Colonic mucosa (tissue), 4 donors: Measurements from ENCODE around the gene PLXDC2. TPM values are rescaled to one million over a fixed set of nuclear protein-coding genes. Genes with fewer than 3 reads are reported as not detected.

Experiments
- DNase-seq: peaks from one replicate; pipeline ENCODE4 v3.0.0-alpha.2; 2020
- H3K27ac ChIP-seq: fragments of 200-600 bp; one replicate; pipeline ENCODE4 v1.8.0; 2021
- H3K27me3 ChIP-seq: fragments of 200-600 bp; one replicate; pipeline ENCODE4 v1.8.0; 2021
- H3K36me3 ChIP-seq: fragments of 200-600 bp; one replicate; pipeline ENCODE4 v1.8.0; 2021
- H3K4me1 ChIP-seq: fragments of 200-600 bp; one replicate; pipeline ENCODE4 v1.8.0; 2021; ENCODE audit warnings: mild to moderate bottlenecking
- H3K4me3 ChIP-seq: fragments of 200-600 bp; one replicate; pipeline ENCODE4 v1.8.0; 2021
- H3K9ac ChIP-seq, 2 donors: one replicate each; pipeline ENCODE4 v1.7.0; 2013; ENCODE audit warnings: control low read depth in 2 of 2, low read depth in 2 of 2, low read length in 2 of 2
- H3K9me3 ChIP-seq: fragments of 200-600 bp; one replicate; pipeline ENCODE4 v1.8.0; 2021
- CTCF ChIP-seq: fragments of 200-600 bp; IDR thresholded peaks from one replicate; pipeline ENCODE4 v1.8.0; 2022; ENCODE audit warnings: antibody characterized with exemption, mild to moderate bottlenecking
- intact Hi-C: fragments of 100-400 bp; cut with DNase I; formaldehyde crosslinking; loops from one replicate; pipeline ENCODE4 v1.14.1; 2022
- total RNA-seq, 2 donors: library from RNA; stranded (reverse); fragmentation: NEBNext Ultra II Directional in 1 of 2; extraction: Animal tissue kit (Norgen Biotek cat#: 25700) in 1 of 2; gene quantifications; one replicate each; pipeline ENCODE4 v1.2.1, GENCODE V29; 2021
- donor health status: healthy.
- donor health status: DM: no; HTN: no; CAD: no.
- donor health status: DM: no; HTN: no; CAD: no.

The PLXDC2 gene
- total RNA-seq, 2 donors from 2014 or later, result 12.5 to 22.4 TPM

DNA sequence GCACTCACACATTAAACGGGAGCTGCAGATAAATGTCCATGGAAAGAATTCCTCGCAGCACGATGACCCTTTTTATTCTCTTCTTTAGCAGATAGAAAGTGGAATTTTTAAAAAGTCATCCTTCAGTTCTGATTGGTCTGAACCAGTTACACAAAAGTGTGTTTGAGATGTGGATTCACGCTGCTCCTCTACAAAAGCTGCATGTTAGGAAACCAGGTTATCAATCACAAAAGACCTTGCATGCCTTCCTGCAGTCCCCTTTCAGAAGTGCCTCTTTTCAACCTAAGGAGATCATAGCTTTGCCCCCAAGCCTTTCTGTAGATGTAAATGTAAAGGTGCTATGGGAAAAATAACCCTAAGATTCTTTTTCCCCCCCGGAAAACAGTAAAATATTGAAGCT, 299.7 kb downstream of the PLXDC2 start:
- Histone ChIP-seq H3K36me3 (no peaks in the 10 kb centered on the region), H3K27ac (no peak overlapping the region), H3K9me3 (no peaks in the 10 kb centered on the region), H3K4me1 (no peaks in the 10 kb centered on the region), H3K4me3 (no peak overlapping the region), H3K27me3 (no peaks in the 10 kb centered on the region), H3K9ac (no peak overlapping the region)
- no peak for DNase-seq
- no peak for TF ChIP-seq CTCF
- intact Hi-C loops, result no loop called here

GRCh38 chr10:20117471-20117870, 301.2 kb downstream of the PLXDC2 start:
- Histone ChIP-seq H3K4me1 (no peaks in the 10 kb centered on the region), H3K36me3 (no peaks in the 10 kb centered on the region), H3K9ac (no peak overlapping the region), H3K27me3 (no peaks in the 10 kb centered on the region), H3K9me3 (no peaks in the 10 kb centered on the region), H3K27ac (no peak overlapping the region), H3K4me3 (no peak overlapping the region)
- intact Hi-C loops, result no loop called here
- no peak for TF ChIP-seq CTCF
- no peak for DNase-seq

DNA sequence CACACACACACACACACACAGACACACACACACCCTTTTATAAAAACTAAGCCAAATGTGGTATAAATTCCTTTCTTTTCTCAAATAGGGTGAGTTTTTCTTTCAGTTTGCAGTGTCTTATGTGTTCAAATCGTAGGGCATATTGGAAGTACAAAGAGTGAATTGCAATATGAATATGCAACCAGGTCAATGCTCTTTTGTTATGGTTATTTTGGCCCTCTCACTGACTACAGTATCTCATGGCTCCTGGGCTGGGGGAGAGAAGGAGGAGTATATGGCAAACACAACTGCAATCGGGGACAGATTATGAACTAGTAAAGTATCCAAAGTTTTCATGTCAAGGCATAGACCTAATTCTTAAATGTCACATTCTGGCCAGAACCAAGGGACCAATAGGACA, 301.9 kb downstream of the PLXDC2 start:
- H3K4me1 ChIP-seq, result no peaks in the 10 kb centered on the region
- no peak overlapping the region for H3K27ac ChIP-seq
- intact Hi-C loops, result no loop called here
- no peak for DNase-seq
- H3K9ac ChIP-seq, result no peak overlapping the region
- H3K36me3 ChIP-seq, result no peaks in the 10 kb centered on the region
- TF ChIP-seq CTCF, result no peak
- H3K27me3 ChIP-seq, result no peaks in the 10 kb centered on the region
- H3K9me3 ChIP-seq, result no peaks in the 10 kb centered on the region
- no peak overlapping the region for H3K4me3 ChIP-seq

DNA sequence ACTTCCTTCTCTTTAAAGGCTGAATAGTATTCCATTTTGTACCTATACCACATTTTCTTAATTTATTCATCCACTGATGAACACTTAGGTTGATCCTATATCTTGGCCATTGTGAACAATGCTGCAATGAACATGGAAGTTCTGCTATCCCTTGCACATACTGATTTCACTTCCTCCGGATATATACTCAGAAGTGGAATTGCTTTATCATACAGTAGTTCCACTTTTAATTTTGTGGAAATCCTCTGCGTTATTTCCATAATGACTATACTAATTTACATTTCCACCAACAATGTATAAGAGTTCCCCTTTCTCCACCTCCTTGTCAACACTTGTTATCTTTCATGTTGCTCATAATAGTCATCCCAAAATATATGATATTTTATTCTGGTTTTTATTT, 312.6 kb downstream of the PLXDC2 start:
- Histone ChIP-seq H3K4me3 (no peak overlapping the region), H3K36me3 (no peaks in the 10 kb centered on the region)

DNA sequence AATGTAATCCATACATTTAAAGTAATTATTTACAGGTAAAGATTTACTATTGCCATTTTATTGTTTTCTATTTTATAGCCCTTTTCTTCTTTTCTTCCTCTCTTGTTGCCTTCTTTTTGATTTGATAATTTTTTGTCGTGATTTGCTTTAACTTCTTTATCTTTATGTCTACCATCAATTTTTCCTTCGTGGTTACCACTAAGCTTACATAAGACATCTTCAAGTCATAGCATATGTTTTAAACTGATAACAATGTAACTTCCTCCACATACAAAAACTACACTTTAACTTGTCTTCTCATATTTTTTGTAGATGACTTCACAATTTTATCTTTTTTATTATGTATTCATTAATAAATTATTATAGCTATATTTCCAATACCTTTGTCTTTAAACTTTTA, 316.6 kb downstream of the PLXDC2 start:
- Histone ChIP-seq H3K27me3 (no peaks in the 10 kb centered on the region), H3K9me3 (no peaks in the 10 kb centered on the region), H3K27ac (no peak overlapping the region), H3K36me3 (no peaks in the 10 kb centered on the region), H3K4me3 (no peak overlapping the region), H3K9ac (no peak overlapping the region), H3K4me1 (no peaks in the 10 kb centered on the region)
- no peak for DNase-seq
- intact Hi-C loops, result no loop called here
- TF ChIP-seq CTCF, result no peak

More for the DNA sequence above, 312.6 kb downstream of the PLXDC2 start:
- Histone ChIP-seq H3K9ac (no peak overlapping the region), H3K27me3 (no peaks in the 10 kb centered on the region), H3K9me3 (no peaks in the 10 kb centered on the region), H3K27ac (no peak overlapping the region), H3K4me1 (no peaks in the 10 kb centered on the region)
- TF ChIP-seq CTCF, result no peak
- intact Hi-C loops, result no loop called here
- DNase-seq, result no peak
